ENCODE data around the gene OLA1. TPM values are rescaled to one million over a fixed set of nuclear protein-coding genes. Genes with fewer than 3 reads are reported as not detected.

OLA1 gene
- polyA plus RNA-seq, 1 of the 3 experiments (the other 2 are of a cell fraction), result 46.9 TPM

GRCh38 chr2:174174741-174175140, 73.6 kb downstream of the OLA1 start:
- peaks cover 61% of the 10 kb centered on the region; the same call in 1 of the 2 replicates for H3K79me2 ChIP-seq (ENCODE audit: insufficient read depth)
- DNase-seq, result no peak
- POLR2A ChIA-PET, result no interaction called here
- no peak overlapping the region for H3K9ac ChIP-seq
- CTCF ChIA-PET, result no interaction called here
- no peak overlapping the region for H3K27ac ChIP-seq (ENCODE audit: low read depth in 2 of 2, low read length in 1 of 2)
- H3K4me2 ChIP-seq, result no peak overlapping the region
- H4K20me1 ChIP-seq (ENCODE audit: insufficient read depth), result no peaks in the 10 kb centered on the region
- H2AFZ ChIP-seq (ENCODE audit: low read depth), result no peak overlapping the region
- no peak for TF ChIP-seq RCOR1 (IDR thresholded peaks at IDR 0.05; ENCODE audit: low read length)
- TF ChIP-seq RXRA (IDR thresholded peaks at IDR 0.05; ENCODE audit: borderline replicate concordance, low read depth), result no peak
- no peak for TF ChIP-seq USF2 (IDR thresholded peaks at IDR 0.05; ENCODE audit: borderline replicate concordance, low read depth, low read length)
- H3K4me1 ChIP-seq (ENCODE audit: control insufficient read depth in 1 of 2, insufficient read depth in 2 of 2, low read depth in 1 of 2, low read length in 1 of 2), result peaks cover 0 to 4% of the 10 kb centered on the region in 2 experiments; a peak in 1 of 4 replicates
- H3K4me3 ChIP-seq (ENCODE audit: low read depth in 2 of 2, low read length in 1 of 2), result no peak overlapping the region
- 92% methylated on average over 2 of the region's 2 CpGs for WGBS (ENCODE audit: low lambda C conversion rate)
- H3F3A ChIP-seq (replicated peaks; ENCODE audit: insufficient read depth), result no peaks in the 10 kb centered on the region
- no peaks in the 10 kb centered on the region for H3K9me2 ChIP-seq
- H3K9me3 ChIP-seq, result peaks cover 30% of the 10 kb centered on the region
- H3K27me3 ChIP-seq (ENCODE audit: insufficient read depth), result no peaks in the 10 kb centered on the region
- H3K36me3 ChIP-seq (replicated peaks in 1 of 2; ENCODE audit: control insufficient read depth in 1 of 2, insufficient read depth in 2 of 2, low read length in 1 of 2), result peaks cover 3 to 17% of the 10 kb centered on the region in 2 experiments

- no peak overlapping the region for H3K27ac ChIP-seq (ENCODE audit: low read depth in 2 of 2, low read length in 1 of 2)
- H3F3A ChIP-seq (replicated peaks; ENCODE audit: insufficient read depth), result no peaks in the 10 kb centered on the region
- H3K79me2 ChIP-seq (ENCODE audit: insufficient read depth), result peaks cover 75% of the 10 kb centered on the region; the same call in 1 of the 2 replicates
- H4K20me1 ChIP-seq (ENCODE audit: insufficient read depth), result no peaks in the 10 kb centered on the region
- DNase-seq, result no peak
- H3K9ac ChIP-seq, result no peak overlapping the region
- H3K9me3 ChIP-seq, result peaks cover 41% of the 10 kb centered on the region
- H3K4me3 ChIP-seq (ENCODE audit: low read depth in 2 of 2, low read length in 1 of 2), result no peak overlapping the region
- ChIA-PET CTCF (interaction anchor here (1.4 kb wide), 1 partner anchor 31 kb away, joined by 3 read pairs; no protein-coding TSS in a partner anchor), POLR2A (no interaction called here)
- no peak overlapping the region for H3K4me2 ChIP-seq
- H2AFZ ChIP-seq (ENCODE audit: low read depth), result no peak overlapping the region
- H3K36me3 ChIP-seq (replicated peaks in 1 of 2; ENCODE audit: control insufficient read depth in 1 of 2, insufficient read depth in 2 of 2, low read length in 1 of 2), result peaks cover 7 to 31% of the 10 kb centered on the region in 2 experiments
- TF ChIP-seq PBX3 (IDR thresholded peaks at IDR 0.05) (no peak), ZBTB33 (IDR thresholded peaks at IDR 0.05; ENCODE audit: borderline replicate concordance, low read depth) (no peak), RAD21 (IDR thresholded peaks at IDR 0.05; ENCODE audit: low read length) (no peak), RXRA (IDR thresholded peaks at IDR 0.05; ENCODE audit: borderline replicate concordance, low read depth) (no peak), FOXM1 (IDR thresholded peaks at IDR 0.05; ENCODE audit: low read depth) (no peak), REST (IDR thresholded peaks at IDR 0.05; ENCODE audit: low read depth, low read length) (no peak), RCOR1 (IDR thresholded peaks at IDR 0.05; ENCODE audit: low read length) (no peak), POLR2AphosphoS5 (IDR thresholded peaks at IDR 0.05; ENCODE audit: low read depth, low read length) (no peak), FOSL2 (IDR thresholded peaks at IDR 0.05; ENCODE audit: borderline replicate concordance, low read depth) (no peak), NRF1 (IDR thresholded peaks at IDR 0.05; ENCODE audit: low read depth, low read length) (no peak), RFX5 (IDR thresholded peaks at IDR 0.05; ENCODE audit: low read length) (no peak), MEF2A (IDR thresholded peaks at IDR 0.05; ENCODE audit: borderline replicate concordance, low read depth) (no peak), EP300 (IDR thresholded peaks at IDR 0.05; ENCODE audit: borderline replicate concordance in 1 of 2, low read depth in 1 of 2, low read length in 1 of 2) (no peak), USF2 (IDR thresholded peaks at IDR 0.05; ENCODE audit: borderline replicate concordance, low read depth, low read length) (no peak)
- 83% methylated on average over 5 of the region's 5 CpGs for WGBS (ENCODE audit: low lambda C conversion rate)
- no peaks in the 10 kb centered on the region for H3K27me3 ChIP-seq (ENCODE audit: insufficient read depth)
- no peaks in the 10 kb centered on the region for H3K4me1 ChIP-seq (ENCODE audit: control insufficient read depth in 1 of 2, insufficient read depth in 2 of 2, low read depth in 1 of 2, low read length in 1 of 2)
- H3K9me2 ChIP-seq, result no peaks in the 10 kb centered on the region
Observed at GRCh38 chr2:174172802-174173355, 75.5 kb downstream of the OLA1 start.
